NCI-H345 treated with DMSO at 0.1 percent for 48 hours (cell line): Measurements from ENCODE around the gene ZNF543.

Experiments used
- DNase-seq: peaks from one replicate; lab custom pipeline; 2025; ENCODE audit not compliant: unreplicated experiment; lab: John Stamatoyannopoulos, UW

Gene ZNF543

GRCh38 chr19:57377498-57378146 is 57.4 kb downstream of the ZNF543 start:
- DNase-seq = no peak
